ENCODE results near the gene ARHGAP42.

The ARHGAP42 gene

DNA sequence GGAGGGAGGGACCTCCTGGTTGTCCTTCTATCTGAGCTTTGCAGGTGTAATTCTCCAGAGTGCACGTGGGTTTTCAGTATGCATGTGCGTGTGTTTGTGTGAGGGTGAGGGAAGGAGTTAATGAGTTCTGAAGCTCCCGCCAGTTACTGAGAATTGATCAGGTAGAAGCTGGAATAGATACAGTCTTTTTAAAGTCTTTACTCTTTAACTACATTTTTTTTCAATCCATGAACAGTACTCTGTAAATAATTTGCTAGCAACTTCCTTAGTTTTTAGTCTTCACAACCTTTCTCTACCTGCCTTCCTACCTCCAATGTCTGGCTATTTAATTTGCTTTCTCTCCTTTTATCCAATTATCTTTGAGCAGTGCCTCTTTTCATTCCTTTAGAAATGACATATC, 25.5 kb downstream of the ARHGAP42 start:
- no peak overlapping the region for H3K4me3 ChIP-seq
- H3K9me3 ChIP-seq, result no peaks in the 10 kb centered on the region
- no peak overlapping the region for H3K27ac ChIP-seq
- peaks cover 0 to 16% (median 11%) of the 10 kb centered on the region in 4 donors for H3K4me1 ChIP-seq
- TF ChIP-seq, protein P1, sequence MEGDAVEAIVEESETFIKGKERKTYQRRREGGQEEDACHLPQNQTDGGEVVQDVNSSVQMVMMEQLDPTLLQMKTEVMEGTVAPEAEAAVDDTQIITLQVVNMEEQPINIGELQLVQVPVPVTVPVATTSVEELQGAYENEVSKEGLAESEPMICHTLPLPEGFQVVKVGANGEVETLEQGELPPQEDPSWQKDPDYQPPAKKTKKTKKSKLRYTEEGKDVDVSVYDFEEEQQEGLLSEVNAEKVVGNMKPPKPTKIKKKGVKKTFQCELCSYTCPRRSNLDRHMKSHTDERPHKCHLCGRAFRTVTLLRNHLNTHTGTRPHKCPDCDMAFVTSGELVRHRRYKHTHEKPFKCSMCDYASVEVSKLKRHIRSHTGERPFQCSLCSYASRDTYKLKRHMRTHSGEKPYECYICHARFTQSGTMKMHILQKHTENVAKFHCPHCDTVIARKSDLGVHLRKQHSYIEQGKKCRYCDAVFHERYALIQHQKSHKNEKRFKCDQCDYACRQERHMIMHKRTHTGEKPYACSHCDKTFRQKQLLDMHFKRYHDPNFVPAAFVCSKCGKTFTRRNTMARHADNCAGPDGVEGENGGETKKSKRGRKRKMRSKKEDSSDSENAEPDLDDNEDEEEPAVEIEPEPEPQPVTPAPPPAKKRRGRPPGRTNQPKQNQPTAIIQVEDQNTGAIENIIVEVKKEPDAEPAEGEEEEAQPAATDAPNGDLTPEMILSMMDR (IDR thresholded peaks at IDR 0.05), result no peak
- H3K27me3 ChIP-seq, result no peaks in the 10 kb centered on the region
- no peak for DNase-seq
- intact Hi-C loops (cut with DNase I; ENCODE audit: low total_unique reads), result no loop called here
- no peaks in the 10 kb centered on the region for H3K36me3 ChIP-seq

DNA sequence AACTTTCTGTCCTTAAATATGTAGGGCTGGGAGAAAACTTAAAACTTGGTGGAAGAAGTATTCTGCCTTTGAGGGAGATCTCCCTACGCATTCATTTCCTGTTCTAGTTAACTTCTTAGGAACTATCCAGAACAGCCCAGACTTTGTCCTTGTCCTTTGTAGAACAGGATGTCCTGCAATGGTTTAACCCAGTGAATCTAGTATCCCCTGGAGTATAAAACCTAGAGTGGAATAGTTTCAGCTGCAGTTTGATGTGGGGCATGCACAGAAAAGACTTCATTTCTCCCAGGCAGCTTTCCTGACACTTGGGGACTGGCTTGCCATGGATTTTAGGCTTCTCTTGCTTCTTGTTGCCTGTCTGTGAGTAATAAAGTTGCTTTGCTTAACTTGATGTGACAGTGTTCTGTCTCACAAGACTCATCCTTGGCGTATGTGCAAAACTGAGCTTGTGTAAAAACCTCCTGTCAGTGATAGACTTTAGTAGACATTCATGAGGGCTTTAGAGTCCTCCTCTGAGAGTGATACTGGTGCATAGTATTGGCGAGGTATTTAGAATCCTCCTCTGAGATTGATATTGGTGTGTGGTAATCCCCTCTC, 28.2 kb downstream of the ARHGAP42 start:
- H3K4me3 ChIP-seq, result no peak overlapping the region
- TF ChIP-seq, protein P1 (IDR thresholded peaks at IDR 0.05), result no peak
- intact Hi-C loops (cut with DNase I; ENCODE audit: low total_unique reads), result no loop called here
- H3K9me3 ChIP-seq, result no peaks in the 10 kb centered on the region
- H3K27me3 ChIP-seq, result no peaks in the 10 kb centered on the region
- H3K4me1 ChIP-seq, result peaks cover 0 to 12% (median 11%) of the 10 kb centered on the region in 4 donors
- no peak overlapping the region for H3K27ac ChIP-seq
- no peak for DNase-seq
- H3K36me3 ChIP-seq, result no peaks in the 10 kb centered on the region

DNA sequence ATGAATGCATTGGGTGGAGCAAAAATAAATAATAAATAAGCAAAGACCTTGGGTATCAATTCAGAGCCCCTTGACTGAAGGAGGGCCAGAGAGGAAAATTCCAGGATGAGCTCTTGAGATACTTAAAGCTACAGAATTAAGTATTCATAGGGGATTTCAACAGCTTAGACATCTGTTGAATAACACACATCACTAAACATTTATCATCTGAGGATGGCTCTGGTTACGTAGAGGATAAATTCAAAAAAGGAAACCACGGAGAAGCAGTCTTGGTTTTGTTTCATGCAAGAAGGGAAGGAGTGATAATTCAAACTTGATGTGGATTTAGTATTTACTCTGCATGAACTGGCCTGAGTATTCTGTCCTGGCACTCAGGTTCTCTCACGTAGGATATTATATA, 29.8 kb downstream of the ARHGAP42 start:
- DNase-seq, result no peak
- Histone ChIP-seq H3K27me3 (no peaks in the 10 kb centered on the region), H3K4me3 (no peak overlapping the region), H3K9me3 (no peaks in the 10 kb centered on the region), H3K4me1 (peaks cover 0 to 15% (median 11%) of the 10 kb centered on the region in 4 donors), H3K36me3 (no peaks in the 10 kb centered on the region), H3K27ac (no peak overlapping the region)
- intact Hi-C loops (cut with DNase I; ENCODE audit: low total_unique reads), result no loop called here
- TF ChIP-seq, protein P1 (IDR thresholded peaks at IDR 0.05), result no peak

DNA sequence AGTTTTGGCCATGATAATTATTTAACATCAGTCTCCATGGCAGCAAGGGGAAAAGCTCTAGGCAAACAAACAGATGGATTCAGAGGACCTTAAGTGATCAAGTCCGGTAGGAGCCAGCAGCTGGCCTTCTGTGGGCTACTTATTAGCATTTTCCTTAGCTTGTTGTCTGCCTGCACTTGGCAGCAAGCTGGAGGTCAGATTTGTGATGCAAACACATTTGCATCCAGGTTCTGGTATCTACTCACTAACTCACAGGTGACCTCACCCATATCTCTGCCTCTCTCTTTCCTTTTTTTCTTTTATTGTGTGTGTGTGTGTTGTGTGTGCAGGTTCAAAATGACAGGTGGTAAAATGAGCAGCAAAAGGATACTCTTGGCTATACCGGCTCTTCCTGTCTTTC, 32.3 kb downstream of the ARHGAP42 start:
- Histone ChIP-seq H3K9me3 (no peaks in the 10 kb centered on the region), H3K27me3 (no peaks in the 10 kb centered on the region), H3K4me3 (no peak overlapping the region), H3K4me1 (peaks cover 0 to 15% (median 11%) of the 10 kb centered on the region in 4 donors), H3K36me3 (no peaks in the 10 kb centered on the region), H3K27ac (peak overlapping the region; percentile 55 to 62)
- intact Hi-C loops (cut with DNase I; ENCODE audit: low total_unique reads), result no loop called here
- TF ChIP-seq, protein P1 (IDR thresholded peaks at IDR 0.05), result no peak
- no peak for DNase-seq

DNA sequence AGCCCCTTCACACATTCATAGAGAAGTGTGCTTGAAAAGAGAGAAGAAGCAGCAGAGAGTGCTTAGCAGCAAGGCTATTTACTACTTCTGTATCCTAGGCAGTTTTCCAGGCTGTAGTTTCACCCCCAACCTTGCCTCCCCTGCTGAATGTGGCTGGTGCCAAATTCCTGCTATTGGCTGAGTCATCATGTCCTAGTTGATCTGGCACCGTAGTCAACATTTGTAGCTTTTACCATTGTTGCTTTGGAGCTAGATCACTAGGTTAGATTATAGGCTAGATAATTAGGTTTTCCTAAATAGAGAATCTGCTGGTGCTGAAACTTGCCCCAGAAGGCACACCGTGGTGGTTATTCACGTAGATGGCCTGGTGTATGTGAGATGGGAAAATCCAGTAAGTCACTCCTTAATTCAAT, 32.7 kb downstream of the ARHGAP42 start:
- Histone ChIP-seq H3K9me3 (no peaks in the 10 kb centered on the region), H3K27ac (peak overlapping the region; percentile 55 to 62), H3K4me1 (peaks cover 0 to 17% (median 13%) of the 10 kb centered on the region in 4 donors), H3K27me3 (no peaks in the 10 kb centered on the region), H3K4me3 (no peak overlapping the region), H3K36me3 (no peaks in the 10 kb centered on the region)
- intact Hi-C loops (cut with DNase I; ENCODE audit: low total_unique reads), result no loop called here
- TF ChIP-seq, protein P1 (IDR thresholded peaks at IDR 0.05), result no peak
- DNase-seq, result peak; percentile 71 to 82

DNA sequence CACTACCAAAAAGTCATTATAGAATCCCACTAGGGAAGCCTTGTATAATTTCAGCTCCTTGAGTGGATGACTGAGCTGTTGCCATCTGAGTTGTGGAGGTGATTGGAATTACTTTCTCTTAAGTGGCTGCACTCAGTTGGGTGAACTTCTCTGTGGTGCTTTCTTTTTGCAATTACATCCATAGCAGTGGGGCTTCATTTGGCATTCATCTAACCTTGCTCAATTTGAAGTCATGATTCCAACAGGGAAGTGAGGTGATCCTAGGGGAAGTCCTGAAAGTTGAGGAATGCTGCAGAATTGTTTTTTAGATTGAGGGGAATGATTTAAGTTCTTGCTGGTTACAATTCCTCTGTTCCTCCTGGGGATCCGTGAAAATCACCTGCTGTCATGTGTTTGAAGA, 39.6 kb downstream of the ARHGAP42 start:
- Histone ChIP-seq H3K27me3 (no peaks in the 10 kb centered on the region), H3K4me3 (no peak overlapping the region), H3K36me3 (no peaks in the 10 kb centered on the region), H3K27ac (no peak overlapping the region), H3K9me3 (no peaks in the 10 kb centered on the region), H3K4me1 (peaks cover 0 to 30% (median 4%) of the 10 kb centered on the region in 4 donors)
- TF ChIP-seq, protein P1 (IDR thresholded peaks at IDR 0.05), result no peak
- intact Hi-C loops (cut with DNase I; ENCODE audit: low total_unique reads), result no loop called here
- no peak for DNase-seq
